Cardiac fibroblast (primary cell): ENCODE results near the gene SMIM8.
"Not testable (repeated sequence)": the region's sequence is repeated elsewhere in the genome, so short reads cannot be mapped to it uniquely, and the experiment has no call there.

ENCODE experiments used
- DNase-seq, 2 donors: peaks; one replicate each; pipeline versions ENCODE4 v3.0.0 to v3.0.0-alpha.2; 2010; ENCODE audit warnings: low read depth in 2 of 2
- H3K4me3 ChIP-seq, 2 donors: replicated peaks in 1 of 2; 1 replicate in 1 of 2; 2 replicates in 1 of 2; pipeline ENCODE4 v1.5.1; 2011; ENCODE audit warnings: low read depth in 2 of 2, low read length in 2 of 2, mild to moderate bottlenecking in 2 of 2, moderate library complexity in 1 of 2
- CTCF ChIP-seq: IDR thresholded peaks from one replicate; pipeline ENCODE4 v1.5.1; 2011; ENCODE audit warnings: low read depth, mild to moderate bottlenecking, low read length, inconsistent platforms

Gene SMIM8

GRCh38 chr6:87308970-87309369 is 13.4 kb upstream of the SMIM8 start:
- no peak overlapping the region for H3K4me3 ChIP-seq
- DNase-seq, result peak in 1 of 2 donors; percentile 5
- no peak for TF ChIP-seq CTCF

GRCh38 chr6:87312860-87313259 is 9.5 kb upstream of the SMIM8 start:
- no peak for DNase-seq
- TF ChIP-seq CTCF, result no peak
- H3K4me3 ChIP-seq, result no peak overlapping the region

GRCh38 chr6:87315071-87315470 is 7.3 kb upstream of the SMIM8 start:
- DNase-seq, result no peak
- H3K4me3 ChIP-seq, result no peak overlapping the region
- no peak for TF ChIP-seq CTCF

GRCh38 chr6:87319271-87319987 is 3.0 kb upstream of the SMIM8 start:
- no peak for TF ChIP-seq CTCF
- H3K4me3 ChIP-seq, result no peak overlapping the region

GRCh38 chr6:87323880-87324279 is 1.5 kb downstream of the SMIM8 start:
- not testable (repeated sequence) for DNase-seq, H3K4me3 ChIP-seq

More at GRCh38 chr6:87319271-87319987, 3.0 kb upstream of the SMIM8 start:
- no peak for DNase-seq

GRCh38 chr6:87330961-87331360 is 8.6 kb downstream of the SMIM8 start:
- no peak for DNase-seq
- no peak for TF ChIP-seq CTCF
- H3K4me3 ChIP-seq, result no peak overlapping the region

GRCh38 chr6:87333033-87333432 is 10.6 kb downstream of the SMIM8 start:
- DNase-seq, result no peak
- TF ChIP-seq CTCF, result no peak
- no peak overlapping the region for H3K4me3 ChIP-seq
